ENCODE measurements around the gene MT1E.

- no peak for TF ChIP-seq POLR2AphosphoS5 (IDR thresholded peaks at IDR 0.05)
- TF ChIP-seq, protein P1, sequence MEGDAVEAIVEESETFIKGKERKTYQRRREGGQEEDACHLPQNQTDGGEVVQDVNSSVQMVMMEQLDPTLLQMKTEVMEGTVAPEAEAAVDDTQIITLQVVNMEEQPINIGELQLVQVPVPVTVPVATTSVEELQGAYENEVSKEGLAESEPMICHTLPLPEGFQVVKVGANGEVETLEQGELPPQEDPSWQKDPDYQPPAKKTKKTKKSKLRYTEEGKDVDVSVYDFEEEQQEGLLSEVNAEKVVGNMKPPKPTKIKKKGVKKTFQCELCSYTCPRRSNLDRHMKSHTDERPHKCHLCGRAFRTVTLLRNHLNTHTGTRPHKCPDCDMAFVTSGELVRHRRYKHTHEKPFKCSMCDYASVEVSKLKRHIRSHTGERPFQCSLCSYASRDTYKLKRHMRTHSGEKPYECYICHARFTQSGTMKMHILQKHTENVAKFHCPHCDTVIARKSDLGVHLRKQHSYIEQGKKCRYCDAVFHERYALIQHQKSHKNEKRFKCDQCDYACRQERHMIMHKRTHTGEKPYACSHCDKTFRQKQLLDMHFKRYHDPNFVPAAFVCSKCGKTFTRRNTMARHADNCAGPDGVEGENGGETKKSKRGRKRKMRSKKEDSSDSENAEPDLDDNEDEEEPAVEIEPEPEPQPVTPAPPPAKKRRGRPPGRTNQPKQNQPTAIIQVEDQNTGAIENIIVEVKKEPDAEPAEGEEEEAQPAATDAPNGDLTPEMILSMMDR (IDR thresholded peaks at IDR 0.05): no peak
Observed at GRCh38 chr16:56641166-56641565, 15.6 kb downstream of the MT1E start.
